CD1c-positive myeloid dendritic cell (primary cell): Measurements from ENCODE around the gene ABCA5.
A peak's percentile ranks its signal among the peaks of the same experiment; 100 is the strongest.
"Not testable (repeated sequence)": the region's sequence is repeated elsewhere in the genome, so short reads cannot be mapped to it uniquely, and the experiment has no call there.

Experiments used
- DNase-seq: peaks from one replicate; pipeline ENCODE4 v3.0.0-alpha.2; 2016; ENCODE audit errors: extremely low spot score

Gene ABCA5

DNA sequence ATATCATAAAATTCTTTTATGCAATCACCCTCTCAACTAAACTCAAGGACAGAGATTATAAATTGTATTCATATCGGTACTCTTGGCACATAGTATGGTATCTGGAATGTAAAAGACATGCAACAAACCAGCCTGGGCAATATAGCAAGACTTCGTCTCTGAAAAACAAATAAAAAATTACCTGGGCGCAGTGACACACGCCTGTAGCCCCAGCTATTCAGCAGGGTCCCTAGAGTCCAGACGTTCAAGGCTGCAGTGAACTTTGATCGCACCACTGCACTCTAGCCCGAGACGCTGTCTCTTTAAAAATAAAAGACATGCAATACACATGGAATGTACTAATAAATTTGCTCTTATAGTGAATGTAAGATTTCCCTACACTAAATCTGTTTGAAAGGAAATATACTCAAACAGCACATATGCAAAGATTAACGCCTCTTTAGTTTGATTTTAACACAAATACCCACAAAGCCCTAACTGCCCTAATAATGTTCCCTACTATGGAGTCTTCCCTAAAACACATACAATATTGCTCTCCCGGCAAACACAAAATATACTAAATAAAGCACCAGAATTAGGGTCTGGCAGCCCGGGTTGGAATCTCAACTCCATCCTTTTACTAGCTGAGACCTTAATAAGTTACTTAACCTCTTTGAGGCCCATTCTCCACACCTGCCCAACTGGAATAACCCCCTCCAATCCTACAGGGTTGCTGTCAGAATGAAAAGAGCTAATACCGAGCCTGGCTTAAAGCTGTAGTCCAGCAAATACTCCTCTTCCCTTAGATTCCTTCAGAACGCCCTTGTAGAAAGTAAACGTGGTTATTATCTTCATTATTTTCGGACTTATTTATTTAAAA lies 1.2 kb downstream of the ABCA5 start:
- DNase-seq = no peak

DNA sequence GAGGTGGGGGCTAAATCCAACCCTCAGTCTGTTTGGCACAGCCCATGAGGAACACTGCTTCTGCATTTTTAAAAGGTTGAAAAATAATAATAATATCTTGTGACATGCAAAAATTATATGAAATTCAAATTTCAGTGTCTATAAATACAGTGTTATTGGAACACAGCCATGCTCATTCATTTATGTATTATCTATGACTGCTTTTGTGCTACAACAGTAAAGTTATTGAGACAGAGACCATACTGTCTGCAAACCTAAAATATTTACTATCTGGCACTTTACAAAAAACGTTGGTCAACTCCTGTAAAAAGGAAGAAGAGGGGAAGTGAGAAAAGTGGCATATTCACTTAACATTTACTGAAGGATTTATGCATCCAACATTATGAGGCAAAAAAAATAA lies 3.1 kb downstream of the ABCA5 start:
- peak; percentile 14 for DNase-seq

DNA sequence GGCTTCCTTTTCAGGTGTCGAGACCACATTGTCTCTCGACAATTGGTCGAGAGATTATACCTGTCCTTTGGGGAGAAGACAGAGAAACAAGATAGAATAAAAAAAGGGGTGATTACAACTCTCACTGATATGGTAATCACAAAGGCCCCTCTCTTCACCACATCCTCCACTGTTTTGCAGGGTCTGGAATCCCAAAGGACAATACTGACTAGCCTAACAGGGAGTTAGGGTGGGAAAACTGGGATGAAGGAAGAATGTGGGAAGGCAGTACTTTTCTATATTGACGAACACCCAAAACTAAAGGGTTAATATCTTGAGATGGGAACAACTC lies 6.1 kb downstream of the ABCA5 start:
- DNase-seq = no peak

DNA sequence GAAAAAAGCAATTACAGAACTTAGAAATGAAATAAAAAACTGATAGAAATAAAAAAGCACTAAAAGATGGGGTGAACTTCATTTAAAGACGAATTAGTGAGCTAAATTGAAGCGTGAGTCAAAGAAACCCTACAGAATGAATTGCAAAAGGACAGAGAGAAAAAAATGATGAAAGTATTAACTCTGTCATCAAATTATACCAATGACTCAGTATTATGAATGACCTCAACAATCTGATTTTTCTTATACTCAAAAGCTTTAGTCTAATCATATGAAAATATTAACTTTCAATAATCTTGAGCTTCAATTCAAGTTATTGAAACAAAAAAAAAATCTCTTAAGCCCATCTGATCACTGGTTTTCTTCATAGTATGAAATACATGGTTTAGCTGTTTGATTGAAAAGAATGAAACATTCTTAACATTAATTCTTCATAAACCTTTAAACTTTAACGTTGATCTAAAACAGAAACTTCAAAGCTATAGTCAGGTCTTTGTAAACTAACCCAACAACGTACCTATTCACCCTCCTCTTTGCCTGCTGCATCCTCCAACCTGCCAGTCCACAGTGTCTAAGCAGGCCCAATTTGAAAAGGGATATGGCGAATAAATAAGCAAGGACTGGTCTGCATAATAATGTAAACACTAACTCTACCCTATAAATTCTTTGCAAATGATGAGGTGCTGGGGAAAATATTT lies 6.6 kb downstream of the ABCA5 start:
- DNase-seq = no peak

GRCh38 chr17:69317625-69318024 lies 9.3 kb downstream of the ABCA5 start:
- DNase-seq = no peak

GRCh38 chr17:69314246-69315065 lies 12.5 kb downstream of the ABCA5 start:
- no peak for DNase-seq

- DNase-seq = no peak
Measured at GRCh38 chr17:69305177-69305576, 21.8 kb downstream of the ABCA5 start.

- DNase-seq = no peak
Measured at GRCh38 chr17:69302682-69303081, 24.3 kb downstream of the ABCA5 start.

DNA sequence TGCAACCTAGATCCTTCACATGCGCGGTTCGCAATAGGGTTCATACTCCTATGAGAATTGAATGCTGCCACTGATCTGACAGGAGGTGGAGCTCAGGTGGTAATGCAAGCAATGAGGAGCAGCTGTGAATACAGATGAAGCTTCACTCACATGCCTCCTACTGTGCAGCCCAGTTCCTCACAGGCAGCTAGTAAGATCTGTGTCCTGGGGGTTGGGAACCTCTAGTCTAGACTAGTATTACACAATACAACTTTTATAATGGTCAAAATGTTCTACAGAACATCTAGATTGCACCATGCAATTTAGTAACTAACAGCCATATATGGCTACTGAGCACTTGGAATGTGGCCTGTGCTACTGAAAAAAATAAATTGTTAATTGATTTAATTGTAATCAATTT lies 26.7 kb downstream of the ABCA5 start:
- DNase-seq = no peak

DNA sequence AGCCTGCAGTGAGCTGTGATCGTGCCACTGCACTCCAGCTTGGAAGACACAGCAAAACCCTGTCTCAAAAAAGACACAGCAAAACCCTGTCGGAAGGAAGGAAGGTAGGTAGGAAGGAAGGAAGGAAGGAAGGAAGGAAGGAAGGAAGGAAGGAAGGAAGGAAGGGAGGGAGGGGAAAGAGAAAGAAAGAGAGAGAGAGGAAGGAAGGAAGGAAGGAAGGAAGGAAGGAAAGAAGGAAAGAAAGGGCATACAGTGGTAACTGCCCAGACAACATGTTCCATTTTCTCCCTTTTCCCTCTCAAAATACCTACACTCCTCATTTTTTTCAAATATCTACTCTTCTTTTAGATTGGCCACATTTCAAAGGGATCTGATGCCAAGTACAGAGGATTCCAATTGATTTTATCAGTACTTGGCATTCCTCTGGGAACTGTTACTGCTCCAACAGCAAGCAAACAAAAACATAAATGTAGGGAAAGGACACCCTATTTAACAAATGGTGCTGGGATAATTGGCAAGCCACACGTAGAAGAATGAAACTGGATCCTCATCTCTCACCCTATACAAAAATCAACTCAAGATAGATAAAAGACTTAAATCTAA lies 28.7 kb downstream of the ABCA5 start:
- not testable (repeated sequence) for DNase-seq

DNA sequence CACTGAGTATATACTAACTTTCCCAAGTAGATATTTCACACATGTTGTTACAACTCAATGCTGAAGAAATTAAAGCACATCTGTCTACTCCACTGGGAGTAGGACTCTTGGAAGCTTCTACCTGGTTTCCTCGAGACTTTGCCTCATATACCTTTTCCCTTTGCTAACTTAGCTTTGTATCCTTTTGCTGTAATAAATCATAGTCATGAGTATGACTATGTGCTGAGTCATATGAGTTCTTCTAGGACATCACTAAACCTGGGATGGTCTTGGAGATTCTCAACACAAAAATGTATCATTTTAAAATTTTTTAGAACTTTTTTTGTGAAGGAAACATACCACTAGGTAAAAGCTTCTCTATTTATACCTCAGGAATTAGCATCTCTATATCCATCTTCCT lies 39.8 kb downstream of the ABCA5 start:
- no peak for DNase-seq

DNA sequence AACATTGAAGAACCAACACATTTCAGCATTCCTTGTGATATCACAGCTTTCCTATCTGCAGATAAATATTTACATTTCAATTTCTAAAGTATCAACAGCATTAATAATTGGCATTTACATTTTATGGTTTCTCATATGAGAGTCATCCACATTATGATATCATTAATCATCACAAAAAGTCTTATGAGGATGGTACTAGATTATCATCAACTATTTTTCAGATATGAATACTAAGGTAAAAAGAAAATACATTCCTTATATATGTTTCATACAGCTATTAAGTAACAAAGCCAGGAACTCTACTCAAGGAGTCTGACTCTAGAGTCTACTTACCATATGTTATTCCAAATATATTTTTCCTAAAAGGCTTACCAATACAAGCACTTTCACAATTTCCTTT lies 40.7 kb downstream of the ABCA5 start:
- no peak for DNase-seq

DNA sequence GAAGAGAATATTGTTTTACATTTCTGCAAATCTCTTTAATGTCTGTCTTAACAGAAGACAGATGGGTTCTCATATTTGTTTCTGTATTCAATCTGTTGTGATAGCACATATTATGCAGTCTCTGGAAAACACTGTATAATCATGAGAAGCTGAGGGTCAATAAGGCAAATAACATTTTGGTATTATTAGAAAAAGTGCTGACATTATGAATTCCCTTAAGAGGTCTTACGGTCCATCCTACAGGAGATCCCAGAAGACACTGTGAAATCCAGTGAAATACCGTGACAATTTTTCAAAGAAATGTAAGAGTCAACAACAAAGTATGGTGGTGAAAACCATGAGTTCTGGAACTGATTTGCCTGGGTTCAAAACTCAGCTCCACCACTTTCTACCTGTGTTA lies 42.3 kb downstream of the ABCA5 start:
- no peak for DNase-seq

DNA sequence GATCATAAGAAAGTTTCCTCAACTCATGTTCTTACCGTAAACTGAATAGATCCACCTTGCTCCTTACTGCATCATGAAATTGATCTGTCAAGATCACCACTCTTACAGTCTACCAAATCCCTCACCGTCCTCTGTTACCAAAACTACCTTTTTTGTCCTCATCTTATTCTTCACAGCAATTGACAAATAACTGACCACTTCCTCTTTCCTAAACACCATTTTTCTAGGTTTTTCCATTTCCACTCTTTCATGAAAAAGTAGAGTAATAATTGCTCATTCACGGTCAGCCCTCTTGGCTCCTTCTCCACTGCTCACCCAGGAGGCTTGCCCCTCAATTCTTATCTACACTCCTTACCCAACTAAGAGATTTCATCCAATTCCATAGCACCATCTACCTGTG lies 44.9 kb downstream of the ABCA5 start:
- DNase-seq = no peak

DNA sequence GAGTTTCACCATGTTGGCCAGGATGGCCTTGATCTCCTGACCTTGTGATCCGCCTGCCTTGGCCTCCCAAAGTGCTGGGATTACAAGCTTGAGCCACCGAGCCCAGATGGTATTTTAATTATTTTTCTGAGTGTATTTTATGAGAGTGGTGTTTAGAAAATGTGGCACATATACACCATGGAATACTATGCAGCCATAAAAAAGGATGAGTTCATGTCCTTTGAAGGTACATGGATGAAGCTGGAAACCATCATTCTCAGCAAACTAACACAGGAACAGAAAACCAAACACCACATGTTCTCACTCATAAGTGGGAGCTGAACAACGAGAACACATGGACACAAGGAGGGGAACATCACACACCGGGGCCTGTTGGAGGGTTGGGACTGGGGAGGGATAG lies 50.7 kb downstream of the ABCA5 start:
- DNase-seq = not testable (repeated sequence)

DNA sequence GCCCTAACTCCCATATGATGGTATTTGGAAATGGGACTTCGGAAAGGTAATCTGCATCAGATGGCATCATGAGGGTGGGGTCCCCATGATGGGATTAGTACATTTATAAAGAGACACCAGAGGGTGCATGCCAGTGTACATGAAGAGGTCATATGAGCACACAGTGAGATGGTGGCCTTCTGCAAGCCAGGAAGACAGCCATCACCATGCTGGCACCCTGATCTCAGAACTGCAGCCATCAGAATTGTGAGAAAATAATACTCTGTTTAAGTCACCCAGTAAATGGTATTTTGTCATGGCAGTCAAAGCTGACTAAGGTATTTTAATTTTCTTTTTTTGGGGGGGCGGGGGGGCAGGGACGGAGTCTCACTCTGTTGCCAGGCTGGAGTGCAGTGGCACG lies 51.2 kb downstream of the ABCA5 start:
- DNase-seq = no peak

GRCh38 chr17:69271023-69271422 lies 55.9 kb downstream of the ABCA5 start:
- DNase-seq = no peak

DNA sequence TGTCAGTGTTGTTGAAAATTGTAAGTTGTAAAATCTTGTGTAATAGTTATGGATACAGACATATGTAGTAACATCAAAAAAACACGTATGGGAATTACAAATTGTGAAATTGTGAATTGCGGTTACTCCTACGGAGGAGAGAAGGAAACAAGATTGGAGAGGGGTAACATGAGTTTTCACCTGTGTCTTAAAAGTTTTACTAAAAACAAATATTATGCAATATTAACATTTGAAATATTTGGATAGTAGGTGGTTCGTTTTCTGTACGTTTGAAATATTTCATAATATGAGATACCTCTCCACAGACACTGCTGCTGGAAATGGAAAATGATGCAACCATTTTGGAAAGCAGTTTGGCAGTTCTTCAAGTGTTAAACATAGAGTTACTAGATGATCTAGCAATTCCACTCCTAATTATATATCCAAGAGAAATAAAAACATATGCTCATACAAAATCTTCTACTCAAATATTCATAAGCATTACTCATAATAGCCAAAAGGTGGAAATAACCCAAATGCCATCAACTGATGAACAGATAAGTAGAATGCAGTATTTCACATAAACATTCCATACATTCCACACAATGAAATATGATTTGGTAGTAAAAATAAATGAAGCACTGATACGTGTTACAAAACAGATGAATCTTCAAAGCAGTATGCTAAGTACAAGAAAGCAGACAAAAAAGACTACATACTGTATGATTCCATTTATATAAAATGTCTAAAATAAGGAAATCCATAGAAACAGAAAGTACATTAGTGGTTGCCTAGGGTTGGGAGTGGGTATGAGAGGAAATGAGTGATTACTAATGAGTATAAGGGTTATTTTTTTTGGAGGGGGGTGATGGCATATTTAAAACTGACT lies 57.6 kb downstream of the ABCA5 start:
- DNase-seq = no peak

- DNase-seq = no peak
Measured at GRCh38 chr17:69268543-69269014, 58.4 kb downstream of the ABCA5 start.

DNA sequence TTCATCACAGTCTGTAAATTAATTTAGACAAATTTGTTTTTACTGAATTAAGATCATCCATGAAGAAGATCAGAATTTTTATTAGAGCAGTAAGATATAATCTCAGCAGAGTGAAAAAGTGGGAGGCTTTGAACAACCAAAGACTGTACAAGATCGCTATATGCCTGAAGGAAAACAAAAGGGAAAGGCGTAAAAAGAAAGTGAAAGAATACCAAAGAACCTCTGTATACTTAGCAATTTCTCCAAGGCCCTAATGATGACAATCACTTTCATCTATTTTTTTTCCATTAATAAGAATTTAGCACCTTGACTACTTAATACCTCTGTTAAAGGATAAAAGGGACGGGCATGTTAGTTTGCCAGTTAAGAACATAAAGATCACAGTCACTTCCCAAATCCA lies 59.7 kb downstream of the ABCA5 start:
- DNase-seq = no peak

- DNase-seq = no peak
Measured at GRCh38 chr17:69265873-69266272, 61.1 kb downstream of the ABCA5 start.
